A673 (cell line): ENCODE data around the gene TRMT5. TPM values are rescaled to one million over a fixed set of nuclear protein-coding genes. Genes with fewer than 3 reads are reported as not detected.

ENCODE experiments used
- BruUV-seq: library from RNA; stranded (reverse); fragments of 400-500 nt; replicated peaks from 2 replicates; lab custom pipeline; 2021; lab: Mats Ljungman, UMichigan
- CTCF ChIA-PET: fragments of 300-600 bp; sonication (Branson Sonifier 250); formaldehyde crosslinking; loops from one replicate; lab custom pipeline; 2022; ENCODE audit warnings: antibody characterized with exemption; lab: Charles Lee
- POLR2A ChIA-PET: fragments of 300-600 bp; sonication (Branson Sonifier 250); formaldehyde crosslinking; loops from one replicate; lab custom pipeline; 2022; ENCODE audit warnings: antibody characterized with exemption; ENCODE audit not compliant: low non-redundant PET; lab: Charles Lee
- DNase-seq: peaks from one replicate; pipeline ENCODE4 v3.0.0-alpha.2; 2015; ENCODE audit warnings: low spot score
- H3K27ac ChIP-seq: fragments of 200-600 bp; sonication (generic); 2 replicates; pipeline ENCODE4 v1.5.1; 2016; ENCODE audit warnings: mixed run types, low read depth, mild to moderate bottlenecking, mixed read lengths, antibody characterized with exemption, low read length; ENCODE audit not compliant: poor library complexity, severe bottlenecking
- H3K27me3 ChIP-seq: fragments of 200-600 bp; sonication (generic); replicated peaks from 2 replicates; pipeline ENCODE4 v1.6.1; 2017; ENCODE audit warnings: mixed run types, low read depth, mild to moderate bottlenecking, mixed read lengths, antibody characterized with exemption, low read length; ENCODE audit not compliant: insufficient read depth, poor library complexity
- H3K36me3 ChIP-seq: fragments of 200-600 bp; sonication (generic); 2 replicates; pipeline ENCODE4 v1.6.1; 2016; ENCODE audit warnings: mixed run types, mild to moderate bottlenecking, mixed read lengths, antibody characterized with exemption, low read length; ENCODE audit not compliant: insufficient read depth, poor library complexity, severe bottlenecking
- H3K4me1 ChIP-seq: fragments of 200-600 bp; sonication (generic); 2 replicates; pipeline ENCODE4 v1.6.1; 2017; ENCODE audit warnings: mixed run types, mild to moderate bottlenecking, mixed read lengths, antibody characterized with exemption, low read length; ENCODE audit not compliant: insufficient read depth, poor library complexity, severe bottlenecking
- H3K4me3 ChIP-seq: fragments of 200-600 bp; sonication (generic); 2 replicates; pipeline ENCODE4 v1.5.1; 2016; ENCODE audit warnings: low read depth, mixed run types, mild to moderate bottlenecking, mixed read lengths, low read length; ENCODE audit not compliant: poor library complexity, severe bottlenecking
- H3K9me3 ChIP-seq: fragments of 200-600 bp; sonication (generic); 2 replicates; pipeline ENCODE4 v1.6.1; 2016; ENCODE audit warnings: mixed run types, low read depth, mild to moderate bottlenecking, mixed read lengths, antibody characterized with exemption, low read length; ENCODE audit not compliant: poor library complexity, severe bottlenecking
- CTCF ChIP-seq: fragments of 300-800, 200-600 bp; sonication (generic); conservative IDR thresholded peaks from 2 replicates; pipeline ENCODE4 v1.5.1; 2017; ENCODE audit warnings: low read depth, mild to moderate bottlenecking, antibody characterized with exemption, low read length, moderate library complexity, mixed read lengths
- EZH2 ChIP-seq: fragments of 200-600 bp; sonication (generic); IDR thresholded peaks from 2 replicates; pipeline ENCODE4 v1.6.1; 2017; ENCODE audit warnings: borderline replicate concordance, low read depth, mild to moderate bottlenecking, mixed read lengths, antibody characterized with exemption, low read length; ENCODE audit not compliant: poor library complexity, severe bottlenecking
- intact Hi-C: fragments of 100-400 bp; cut with micrococcal nuclease; formaldehyde crosslinking; loops from one replicate; pipeline ENCODE4 v1.10.0; 2022; ENCODE audit not compliant: unreplicated experiment
- total RNA-seq: library from RNA; stranded (reverse); gene quantifications from 2 replicates; pipeline ENCODE4 v1.2.3, GENCODE V29; 2021

TRMT5 gene
- total RNA-seq, 1 experiment from 2014 or later: 21.9 TPM

GRCh38 chr14:60945984-60946383 lies 34.9 kb downstream of the TRMT5 start:
- no peak for DNase-seq
- H3K27me3 ChIP-seq: no peaks in the 10 kb centered on the region
- H3K27ac ChIP-seq: no peak overlapping the region
- POLR2A ChIA-PET: no interaction called here
- no TSS peak for BruUV-seq
- TF ChIP-seq EZH2: no peak
- no peak for TF ChIP-seq CTCF
- CTCF ChIA-PET: no interaction called here
- H3K36me3 ChIP-seq: no peaks in the 10 kb centered on the region
- H3K4me1 ChIP-seq: peaks cover 33% of the 10 kb centered on the region
- H3K4me3 ChIP-seq: no peak overlapping the region
- intact Hi-C loops: no loop called here
- H3K9me3 ChIP-seq: no peaks in the 10 kb centered on the region

GRCh38 chr14:60944204-60944603 lies 36.7 kb downstream of the TRMT5 start:
- CTCF ChIA-PET: no interaction called here
- no peaks in the 10 kb centered on the region for H3K9me3 ChIP-seq
- no TSS peak for BruUV-seq
- peak overlapping the region; percentile 71 for H3K27ac ChIP-seq
- peak; percentile 64 for DNase-seq
- no peaks in the 10 kb centered on the region for H3K27me3 ChIP-seq
- POLR2A ChIA-PET: no interaction called here
- no peaks in the 10 kb centered on the region for H3K36me3 ChIP-seq
- H3K4me3 ChIP-seq: no peak overlapping the region
- intact Hi-C loops: no loop called here
- peaks cover 33% of the 10 kb centered on the region for H3K4me1 ChIP-seq
- TF ChIP-seq EZH2 (no peak), CTCF (no peak)

GRCh38 chr14:60943637-60944032 lies 37.2 kb downstream of the TRMT5 start:
- no TSS peak for BruUV-seq
- ChIA-PET POLR2A (no interaction called here), CTCF (no interaction called here)
- Histone ChIP-seq H3K4me3 (no peak overlapping the region), H3K27ac (peak overlapping the region; percentile 71), H3K4me1 (peaks cover 33% of the 10 kb centered on the region), H3K27me3 (no peaks in the 10 kb centered on the region), H3K36me3 (no peaks in the 10 kb centered on the region), H3K9me3 (no peaks in the 10 kb centered on the region)
- TF ChIP-seq CTCF (no peak), EZH2 (no peak)
- DNase-seq: no peak
- intact Hi-C loops: no loop called here
